Ishikawa (cell line): ENCODE measurements around the gene MCOLN2.

Experiments
- CEBPB ChIP-seq: IDR thresholded peaks from 2 replicates; pipeline ENCODE4 v1.6.1; 2012
- CREB1 ChIP-seq: IDR thresholded peaks from 2 replicates; pipeline ENCODE4 v1.6.1; 2012; ENCODE audit warnings: low read depth
- EGR1 ChIP-seq: IDR thresholded peaks from 2 replicates; pipeline ENCODE4 v1.6.1; 2012
- FOXM1 ChIP-seq: IDR thresholded peaks from 2 replicates; pipeline ENCODE4 v1.6.1; 2012; ENCODE audit warnings: low read depth, borderline replicate concordance
- TAF1 ChIP-seq: IDR thresholded peaks from 2 replicates; pipeline ENCODE4 v1.6.1; 2012; ENCODE audit warnings: low read depth, mild to moderate bottlenecking
- TEAD4 ChIP-seq: IDR thresholded peaks from 2 replicates; pipeline ENCODE4 v1.6.1; 2012
- USF1 ChIP-seq: IDR thresholded peaks from 2 replicates; pipeline ENCODE4 v1.6.1; 2012
- YY1 ChIP-seq: IDR thresholded peaks from 2 replicates; pipeline ENCODE4 v1.6.1; 2012; ENCODE audit warnings: low read depth
- TF ChIP-seq, protein P1 (sequence below): IDR thresholded peaks from 2 replicates; pipeline ENCODE4 v1.6.1; 2012; ENCODE audit warnings: low read depth, mild to moderate bottlenecking

DNA sequence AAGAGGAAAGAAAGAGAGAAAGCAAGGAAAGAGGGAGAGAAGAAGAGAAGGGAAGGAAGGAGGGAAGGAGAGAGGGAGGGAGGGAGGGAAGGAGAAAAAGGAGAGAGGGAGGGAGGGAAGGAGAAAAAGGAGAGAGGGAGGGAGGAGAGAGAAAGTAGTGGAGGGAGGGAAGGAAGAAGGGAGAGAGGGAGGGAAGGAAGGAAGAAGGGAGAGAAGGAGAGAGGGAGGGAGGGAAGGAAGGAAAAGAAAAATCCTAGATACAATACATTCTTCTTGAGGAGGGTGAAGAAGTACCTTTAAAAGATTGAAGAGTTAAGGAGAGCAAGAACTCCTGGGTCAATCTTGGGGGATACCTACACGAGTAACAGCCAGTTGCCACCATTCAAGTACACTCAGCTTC is 29.2 kb downstream of the MCOLN2 start:
- TF ChIP-seq TEAD4 (no peak), TAF1 (no peak), YY1 (no peak), CREB1 (no peak), FOXM1 (no peak), USF1 (no peak), EGR1 (no peak), CEBPB (no peak)
- TF ChIP-seq, protein P1, sequence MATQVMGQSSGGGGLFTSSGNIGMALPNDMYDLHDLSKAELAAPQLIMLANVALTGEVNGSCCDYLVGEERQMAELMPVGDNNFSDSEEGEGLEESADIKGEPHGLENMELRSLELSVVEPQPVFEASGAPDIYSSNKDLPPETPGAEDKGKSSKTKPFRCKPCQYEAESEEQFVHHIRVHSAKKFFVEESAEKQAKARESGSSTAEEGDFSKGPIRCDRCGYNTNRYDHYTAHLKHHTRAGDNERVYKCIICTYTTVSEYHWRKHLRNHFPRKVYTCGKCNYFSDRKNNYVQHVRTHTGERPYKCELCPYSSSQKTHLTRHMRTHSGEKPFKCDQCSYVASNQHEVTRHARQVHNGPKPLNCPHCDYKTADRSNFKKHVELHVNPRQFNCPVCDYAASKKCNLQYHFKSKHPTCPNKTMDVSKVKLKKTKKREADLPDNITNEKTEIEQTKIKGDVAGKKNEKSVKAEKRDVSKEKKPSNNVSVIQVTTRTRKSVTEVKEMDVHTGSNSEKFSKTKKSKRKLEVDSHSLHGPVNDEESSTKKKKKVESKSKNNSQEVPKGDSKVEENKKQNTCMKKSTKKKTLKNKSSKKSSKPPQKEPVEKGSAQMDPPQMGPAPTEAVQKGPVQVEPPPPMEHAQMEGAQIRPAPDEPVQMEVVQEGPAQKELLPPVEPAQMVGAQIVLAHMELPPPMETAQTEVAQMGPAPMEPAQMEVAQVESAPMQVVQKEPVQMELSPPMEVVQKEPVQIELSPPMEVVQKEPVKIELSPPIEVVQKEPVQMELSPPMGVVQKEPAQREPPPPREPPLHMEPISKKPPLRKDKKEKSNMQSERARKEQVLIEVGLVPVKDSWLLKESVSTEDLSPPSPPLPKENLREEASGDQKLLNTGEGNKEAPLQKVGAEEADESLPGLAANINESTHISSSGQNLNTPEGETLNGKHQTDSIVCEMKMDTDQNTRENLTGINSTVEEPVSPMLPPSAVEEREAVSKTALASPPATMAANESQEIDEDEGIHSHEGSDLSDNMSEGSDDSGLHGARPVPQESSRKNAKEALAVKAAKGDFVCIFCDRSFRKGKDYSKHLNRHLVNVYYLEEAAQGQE = no peak
